Natural killer cell treated with Interleukin-12 subunit alpha and Interleukin-12 subunit beta and Interleukin-15 and Interleukin-18, amount 100 ng/mL, for 72 hours (primary cell): ENCODE results near the gene TMEM41A. TPM values are rescaled to one million over a fixed set of nuclear protein-coding genes. Genes with fewer than 3 reads are reported as not detected.
"Not testable (repeated sequence)": the region's sequence is repeated elsewhere in the genome, so short reads cannot be mapped to it uniquely, and the experiment has no call there.

Experiments
- ATAC-seq, 2 donors: fragments of 150-1000 bp; cut with Tn5 transposase in 1 of 2; sonication (Bioruptor Pico), chemical (Tn5 transposase) in 1 of 2; 2 replicates each; pipeline ENCODE4 v1.10.0; 2021
- DNase-seq: peaks from one replicate; pipeline ENCODE4 v3.0.0; 2022; ENCODE audit warnings: low spot score
- H3K27ac Mint-ChIP-seq, 2 donors: 1 replicate in 1 of 2; 2 replicates in 1 of 2; pipeline ENCODE4 v1.8.0; 2022; ENCODE audit warnings: mixed read lengths in 2 of 2, mild to moderate bottlenecking in 1 of 2, moderate library complexity in 1 of 2
- H3K27me3 Mint-ChIP-seq, 2 donors: 1 replicate in 1 of 2; 2 replicates in 1 of 2; pipeline ENCODE4 v1.8.0; 2022; ENCODE audit warnings: mixed read lengths in 2 of 2
- H3K36me3 Mint-ChIP-seq: one replicate; pipeline ENCODE4 v1.8.0; 2022; ENCODE audit warnings: mixed read lengths
- H3K4me1 Mint-ChIP-seq, 2 donors: 1 replicate in 1 of 2; 2 replicates in 1 of 2; pipeline ENCODE4 v1.8.0; 2022; ENCODE audit warnings: low read depth in 2 of 2, mixed read lengths in 2 of 2, mild to moderate bottlenecking in 1 of 2
- H3K4me3 Mint-ChIP-seq: one replicate; pipeline ENCODE4 v1.8.0; 2022; ENCODE audit warnings: mixed read lengths
- H3K9me3 Mint-ChIP-seq: 2 replicates; pipeline ENCODE4 v1.8.0; 2022; ENCODE audit warnings: mixed read lengths
- total RNA-seq, 2 donors: library from RNA; stranded (reverse); gene quantifications; one replicate each; pipeline ENCODE4 v1.2.3, GENCODE V29; 2022

Gene TMEM41A
- total RNA-seq, 2 donors from 2014 or later = 24.9 to 33.2 TPM

GRCh38 chr3:185511711-185512110 lies 12.9 kb upstream of the TMEM41A start:
- ATAC-seq = no peak
- H3K4me1 Mint-ChIP-seq = no peaks in the 10 kb centered on the region
- H3K27ac Mint-ChIP-seq = no peak overlapping the region
- H3K9me3 Mint-ChIP-seq = no peaks in the 10 kb centered on the region
- peaks cover 15 to 21% of the 10 kb centered on the region in 2 donors for H3K27me3 Mint-ChIP-seq
- no peak overlapping the region for H3K4me3 Mint-ChIP-seq
- no peaks in the 10 kb centered on the region for H3K36me3 Mint-ChIP-seq
- no peak for DNase-seq

DNA sequence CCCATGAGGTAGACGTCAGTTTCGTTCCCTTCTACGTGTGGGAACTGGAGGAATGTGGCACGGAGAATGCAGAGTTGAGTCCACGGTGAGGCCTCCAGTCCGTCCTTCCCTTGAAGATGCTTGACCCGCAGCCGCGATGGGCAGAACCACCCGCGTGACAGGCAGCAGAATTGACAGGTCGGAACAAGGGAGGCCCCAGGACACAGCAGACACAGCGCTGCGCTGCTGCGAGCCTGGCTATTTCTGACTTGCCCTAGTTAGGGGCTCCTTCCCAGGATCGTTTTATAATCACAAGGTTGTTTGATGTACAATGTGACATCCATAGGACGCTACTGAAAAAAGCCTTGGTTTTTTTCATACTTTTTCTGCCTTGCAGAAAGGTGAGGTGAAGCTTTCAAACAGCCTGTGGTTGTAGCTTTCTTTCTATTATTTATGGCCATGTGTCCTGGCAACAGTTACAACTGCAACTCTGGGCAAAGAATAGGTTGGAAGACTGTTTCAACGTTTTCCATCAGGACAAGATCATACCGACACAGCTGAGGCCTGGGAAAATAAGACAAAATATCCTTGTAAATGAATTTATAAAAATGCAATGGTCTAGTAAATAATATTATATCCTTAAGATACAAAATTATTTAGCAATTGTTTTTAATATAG lies 9.6 kb upstream of the TMEM41A start:
- no peak overlapping the region for H3K4me3 Mint-ChIP-seq
- peaks cover 4 to 8% of the 10 kb centered on the region in 2 donors for H3K27me3 Mint-ChIP-seq
- DNase-seq = no peak
- H3K27ac Mint-ChIP-seq = no peak overlapping the region
- H3K36me3 Mint-ChIP-seq = no peaks in the 10 kb centered on the region
- H3K9me3 Mint-ChIP-seq = no peaks in the 10 kb centered on the region
- no peak for ATAC-seq
- H3K4me1 Mint-ChIP-seq = no peaks in the 10 kb centered on the region

- no peak for ATAC-seq
- H3K4me3 Mint-ChIP-seq = no peak overlapping the region
- peaks cover 1 to 7% of the 10 kb centered on the region in 2 donors for H3K27me3 Mint-ChIP-seq
- no peak for DNase-seq
- H3K27ac Mint-ChIP-seq = no peak overlapping the region
- H3K36me3 Mint-ChIP-seq = no peaks in the 10 kb centered on the region
- no peaks in the 10 kb centered on the region for H3K4me1 Mint-ChIP-seq
- H3K9me3 Mint-ChIP-seq = no peaks in the 10 kb centered on the region
Measured at GRCh38 chr3:185507883-185508282, 9.0 kb upstream of the TMEM41A start.

- H3K36me3 Mint-ChIP-seq = no peaks in the 10 kb centered on the region
- peaks cover 0 to 3% of the 10 kb centered on the region in 2 donors for H3K4me1 Mint-ChIP-seq
- no peaks in the 10 kb centered on the region for H3K9me3 Mint-ChIP-seq
- no peak overlapping the region for H3K27ac Mint-ChIP-seq
- H3K4me3 Mint-ChIP-seq = no peak overlapping the region
- no peak for ATAC-seq
- DNase-seq = no peak
- H3K27me3 Mint-ChIP-seq = peaks cover 5 to 7% of the 10 kb centered on the region in 2 donors
Measured at GRCh38 chr3:185504636-185505035, 5.8 kb upstream of the TMEM41A start.

DNA sequence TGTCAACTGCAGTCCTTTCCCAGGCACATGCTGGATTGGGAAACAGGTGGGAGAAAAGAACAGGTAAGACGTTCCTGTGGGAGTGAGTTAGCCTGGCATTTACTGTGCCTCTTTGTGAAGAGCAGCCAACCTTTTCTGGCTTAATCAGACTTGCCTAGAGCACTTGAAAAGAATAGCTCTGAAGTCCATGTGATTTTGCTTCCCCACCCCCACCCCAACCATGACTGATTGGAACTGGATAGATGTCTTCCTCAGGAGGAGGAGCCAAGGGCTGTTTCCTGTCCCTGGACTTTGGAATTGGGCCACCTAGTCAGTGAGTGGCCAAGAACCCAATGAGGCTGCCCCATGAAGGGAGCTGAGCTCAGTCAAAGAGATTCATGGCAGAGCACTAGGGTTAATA lies 4.7 kb upstream of the TMEM41A start:
- H3K27me3 Mint-ChIP-seq = peaks cover 5 to 7% of the 10 kb centered on the region in 2 donors
- H3K9me3 Mint-ChIP-seq = no peaks in the 10 kb centered on the region
- H3K4me3 Mint-ChIP-seq = no peak overlapping the region

GRCh38 chr3:185502987-185503386 lies 4.2 kb upstream of the TMEM41A start:
- Mint-ChIP-seq H3K27me3 (peaks cover 5 to 6% of the 10 kb centered on the region in 2 donors), H3K4me3 (no peak overlapping the region), H3K9me3 (no peaks in the 10 kb centered on the region), H3K4me1 (peaks cover 0 to 9% of the 10 kb centered on the region in 2 donors), H3K27ac (no peak overlapping the region), H3K36me3 (no peaks in the 10 kb centered on the region)
- DNase-seq = no peak
- ATAC-seq = no peak

More for the DNA sequence above, 4.7 kb upstream of the TMEM41A start:
- DNase-seq (no peak), ATAC-seq (no peak)
- H3K4me1 Mint-ChIP-seq = peaks cover 0 to 9% of the 10 kb centered on the region in 2 donors
- H3K36me3 Mint-ChIP-seq = no peaks in the 10 kb centered on the region
- H3K27ac Mint-ChIP-seq = no peak overlapping the region

DNA sequence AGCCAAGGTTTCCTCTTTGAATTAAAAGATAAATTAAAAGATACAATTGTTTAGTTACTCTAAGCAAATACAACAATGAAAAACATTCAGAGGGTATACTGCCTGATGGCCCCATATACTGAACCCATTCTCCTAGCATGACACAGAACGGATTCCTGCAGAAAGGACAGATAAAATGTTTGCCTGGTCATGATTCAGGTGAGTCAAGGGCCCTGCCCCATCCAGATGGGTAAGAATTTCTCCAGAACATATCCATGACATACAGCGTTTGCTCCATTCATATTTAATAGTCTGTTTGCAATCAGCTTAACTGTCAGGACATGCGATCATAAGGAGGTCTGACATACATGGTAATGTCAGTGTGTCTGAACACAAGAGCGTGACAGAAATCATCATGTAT lies 8.6 kb downstream of the TMEM41A start:
- no peaks in the 10 kb centered on the region for H3K4me1 Mint-ChIP-seq
- H3K9me3 Mint-ChIP-seq = no peaks in the 10 kb centered on the region
- no peaks in the 10 kb centered on the region for H3K27me3 Mint-ChIP-seq
- H3K36me3 Mint-ChIP-seq = peaks cover 21% of the 10 kb centered on the region
- ATAC-seq = no peak
- no peak for DNase-seq
- H3K27ac Mint-ChIP-seq = no peak overlapping the region
- no peak overlapping the region for H3K4me3 Mint-ChIP-seq

- ATAC-seq (no peak), DNase-seq (no peak)
- Mint-ChIP-seq H3K4me1 (no peaks in the 10 kb centered on the region), H3K36me3 (peaks cover 17% of the 10 kb centered on the region), H3K9me3 (no peaks in the 10 kb centered on the region), H3K27me3 (no peaks in the 10 kb centered on the region), H3K4me3 (no peak overlapping the region), H3K27ac (no peak overlapping the region)
Measured at GRCh38 chr3:185489462-185489861, 9.4 kb downstream of the TMEM41A start.

DNA sequence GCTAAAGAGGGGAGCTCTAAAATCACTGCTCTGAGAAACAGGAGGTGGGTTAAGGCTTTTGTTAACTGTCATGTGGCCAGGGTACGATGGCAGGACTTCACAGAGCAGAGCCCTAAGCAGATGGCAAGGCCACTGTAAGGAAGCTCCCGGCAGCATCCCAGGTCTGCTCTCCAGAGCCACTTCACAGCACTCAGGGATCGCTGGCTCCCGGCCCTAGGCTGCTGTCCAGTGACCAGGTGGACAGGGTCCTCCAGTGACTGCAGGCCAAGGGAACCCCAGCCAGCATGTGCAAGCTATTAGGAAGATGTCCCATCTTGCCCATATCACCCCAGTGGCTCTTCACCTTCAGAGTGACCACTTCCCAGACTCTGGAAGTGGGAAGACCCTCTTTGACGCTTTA lies 10.4 kb downstream of the TMEM41A start:
- Mint-ChIP-seq H3K27me3 (no peaks in the 10 kb centered on the region), H3K27ac (no peak overlapping the region), H3K4me1 (no peaks in the 10 kb centered on the region), H3K9me3 (no peaks in the 10 kb centered on the region), H3K36me3 (peaks cover 12% of the 10 kb centered on the region), H3K4me3 (no peak overlapping the region)
- no peak for DNase-seq
- no peak for ATAC-seq

DNA sequence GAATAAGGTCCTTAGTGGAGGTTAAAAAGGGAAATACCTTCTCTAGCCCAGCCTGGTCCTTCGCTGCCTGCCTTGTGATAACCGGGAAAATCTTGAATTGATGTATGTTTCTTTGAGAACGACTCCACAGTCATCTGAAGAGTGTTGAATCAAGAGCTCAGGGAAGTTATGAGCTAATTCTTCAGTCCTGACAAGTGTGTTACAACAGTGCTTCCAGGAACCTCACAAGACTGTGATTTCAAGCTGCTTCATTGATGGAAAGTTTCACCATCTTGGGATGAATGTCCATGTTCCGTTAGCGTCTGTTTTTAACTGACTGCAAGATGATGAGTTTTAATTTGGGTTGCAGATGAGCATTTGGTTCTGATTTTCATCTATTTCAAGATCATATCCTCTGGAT lies 12.4 kb downstream of the TMEM41A start:
- ATAC-seq (no peak), DNase-seq (no peak)
- Mint-ChIP-seq H3K9me3 (no peaks in the 10 kb centered on the region), H3K36me3 (peaks cover 12% of the 10 kb centered on the region), H3K4me3 (no peak overlapping the region), H3K27me3 (no peaks in the 10 kb centered on the region), H3K27ac (no peak overlapping the region), H3K4me1 (peaks cover 11 to 12% of the 10 kb centered on the region in 2 donors)

GRCh38 chr3:185484296-185484695 lies 14.5 kb downstream of the TMEM41A start:
- Mint-ChIP-seq H3K36me3 (peaks cover 7% of the 10 kb centered on the region), H3K9me3 (no peaks in the 10 kb centered on the region), H3K4me1 (peaks cover 11 to 12% of the 10 kb centered on the region in 2 donors), H3K27ac (no peak overlapping the region), H3K27me3 (no peaks in the 10 kb centered on the region), H3K4me3 (no peak overlapping the region)
- ATAC-seq (no peak), DNase-seq (no peak)

- Mint-ChIP-seq H3K27ac (no peak overlapping the region), H3K9me3 (no peaks in the 10 kb centered on the region), H3K36me3 (no peaks in the 10 kb centered on the region), H3K27me3 (no peaks in the 10 kb centered on the region), H3K4me3 (no peak overlapping the region), H3K4me1 (peaks cover 11 to 12% of the 10 kb centered on the region in 2 donors)
- no peak for DNase-seq
- no peak for ATAC-seq
Measured at GRCh38 chr3:185479373-185479945, 19.4 kb downstream of the TMEM41A start.

DNA sequence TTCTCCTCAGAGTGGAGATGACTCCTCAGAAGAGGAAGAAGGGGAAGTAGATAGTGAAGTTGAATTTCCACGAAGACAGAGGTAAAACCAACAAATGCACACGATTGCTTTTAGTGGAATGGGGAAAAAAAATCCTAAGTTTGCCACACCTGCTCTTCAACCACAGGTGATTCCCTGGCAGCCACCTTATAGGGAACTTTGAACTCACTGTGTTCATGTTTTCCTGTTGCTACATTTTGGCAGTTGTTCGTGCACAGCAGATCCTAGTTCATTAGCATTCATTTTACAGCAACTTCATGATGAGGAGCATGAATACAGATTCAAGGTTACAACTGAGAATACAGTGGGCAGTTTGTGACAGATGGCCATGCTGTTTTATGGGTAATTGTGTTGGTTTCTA lies 21.5 kb downstream of the TMEM41A start:
- no peak overlapping the region for H3K27ac Mint-ChIP-seq

DNA sequence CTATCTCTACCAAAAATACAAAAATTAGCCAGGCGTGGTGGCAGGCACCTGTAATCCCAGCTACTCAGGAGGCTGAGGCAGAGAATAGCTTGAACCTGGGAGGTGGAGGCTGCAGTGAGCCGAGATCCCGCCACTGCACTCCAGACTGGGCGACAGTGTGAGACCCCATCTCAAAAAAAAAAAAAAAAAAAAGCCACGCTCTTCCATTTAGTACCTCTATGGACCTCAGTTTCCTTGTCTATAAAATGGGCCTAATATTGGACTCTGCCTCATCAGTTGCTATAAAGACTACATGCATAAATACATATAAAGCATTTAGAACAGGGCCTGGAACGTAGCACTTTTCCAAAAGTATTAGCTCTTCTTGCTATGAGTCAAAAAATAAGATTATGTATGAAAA lies 23.9 kb downstream of the TMEM41A start:
- H3K27me3 Mint-ChIP-seq, H3K36me3 Mint-ChIP-seq, DNase-seq: not testable (repeated sequence)

More for the DNA sequence above, 21.5 kb downstream of the TMEM41A start:
- H3K36me3 Mint-ChIP-seq = no peaks in the 10 kb centered on the region
- no peaks in the 10 kb centered on the region for H3K9me3 Mint-ChIP-seq
- peaks cover 0 to under 1% of the 10 kb centered on the region in 2 donors for H3K4me1 Mint-ChIP-seq
- no peak overlapping the region for H3K4me3 Mint-ChIP-seq
- ATAC-seq (no peak), DNase-seq (no peak)
- no peaks in the 10 kb centered on the region for H3K27me3 Mint-ChIP-seq

More for the DNA sequence above, 23.9 kb downstream of the TMEM41A start:
- H3K27ac Mint-ChIP-seq, H3K4me1 Mint-ChIP-seq, ATAC-seq, H3K9me3 Mint-ChIP-seq, H3K4me3 Mint-ChIP-seq: not testable (repeated sequence)
